ENCODE results near the gene MT1E. TPM values are rescaled to one million over a fixed set of nuclear protein-coding genes. Genes with fewer than 3 reads are reported as not detected.

The MT1E gene
- total and polyA plus RNA-seq, 2 of the 13 experiments (the other 11 are each of a cell fraction or from before 2014, with no cell fraction given): 110 to 1,072 TPM

GRCh38 chr16:56608043-56608875 lies 17.3 kb upstream of the MT1E start, which contains the start of gene MT2A (continued):
- TF ChIP-seq KDM4B (CRISPR knock-in tag; IDR thresholded peaks at IDR 0.05) (no peak; the same call in 1 of the 2 replicates), PHF5A (CRISPR knock-in tag; IDR thresholded peaks at IDR 0.05; ENCODE audit: low read depth, unreplicated experiment) (no peak), ZNF230 (CRISPR knock-in tag; IDR thresholded peaks at IDR 0.05) (peak; percentile 72; the same call in 1 of the 2 replicates), ZNF883 (CRISPR knock-in tag; IDR thresholded peaks at IDR 0.05; ENCODE audit: not compliant biosample characterization) (peak; percentile 56), POLR2A (IDR thresholded peaks at IDR 0.05; ENCODE audit: insufficient read depth in 1 of 2, low read depth in 2 of 2, low read length in 2 of 2) (peak; percentile 87 to 89), TFDP2 (CRISPR knock-in tag; IDR thresholded peaks at IDR 0.05) (peak; percentile 91), ZNF501 (CRISPR knock-in tag; IDR thresholded peaks at IDR 0.05) (peak; percentile 36; the same call in 1 of the 2 replicates), TBX2 (CRISPR knock-in tag; IDR thresholded peaks at IDR 0.05; ENCODE audit: borderline replicate concordance) (peak; percentile 91), ZFP41 (CRISPR knock-in tag; IDR thresholded peaks at IDR 0.05; ENCODE audit: borderline replicate concordance) (peak; percentile 40; the same call in 1 of the 2 replicates), PHF8 (CRISPR knock-in tag; IDR thresholded peaks at IDR 0.05) (peak; percentile 77), ELF1 (CRISPR knock-in tag; IDR thresholded peaks at IDR 0.05) (0 out of 2 replicates have a peak, but pooled peaks have one; percentile 5), ZNF691 (CRISPR knock-in tag; IDR thresholded peaks at IDR 0.05; ENCODE audit: borderline replicate concordance, low read depth) (peak; percentile 48; the same call in 1 of the 2 replicates), ZNF343 (CRISPR knock-in tag; IDR thresholded peaks at IDR 0.05) (no peak), SMARCC2 (IDR thresholded peaks at IDR 0.05) (no peak), ZKSCAN5 (CRISPR knock-in tag; IDR thresholded peaks at IDR 0.05) (0 out of 2 replicates have a peak, but pooled peaks have one; percentile 32), E2F5 (CRISPR knock-in tag; conservative IDR thresholded peaks at IDR 0.05) (peak; percentile 52; the same call in 1 of the 2 replicates), MEIS2 (CRISPR knock-in tag; IDR thresholded peaks at IDR 0.05) (peak; percentile 87), ARNTL (CRISPR knock-in tag; IDR thresholded peaks at IDR 0.05) (peak; percentile 74; the same call in 1 of the 2 replicates), SIX1 (CRISPR knock-in tag; IDR thresholded peaks at IDR 0.05; ENCODE audit: borderline replicate concordance) (no peak; the same call in 1 of the 2 replicates), ZNF138 (CRISPR knock-in tag; IDR thresholded peaks at IDR 0.05; ENCODE audit: low read depth) (0 out of 2 replicates have a peak, but pooled peaks have one; percentile 58), ZNF629 (CRISPR knock-in tag; conservative IDR thresholded peaks at IDR 0.05) (no peak; the same call in 1 of the 2 replicates), ZNF615 (CRISPR knock-in tag; IDR thresholded peaks at IDR 0.05; ENCODE audit: borderline replicate concordance) (no peak), ZNF704 (CRISPR knock-in tag; IDR thresholded peaks at IDR 0.05; ENCODE audit: borderline replicate concordance) (no peak), ZNF562 (CRISPR knock-in tag; IDR thresholded peaks at IDR 0.05; ENCODE audit: borderline replicate concordance) (peak; percentile 50; the same call in 1 of the 2 replicates), ISL2 (CRISPR knock-in tag; IDR thresholded peaks at IDR 0.05) (peak; percentile 77)
- TF ChIP-seq, protein P1, sequence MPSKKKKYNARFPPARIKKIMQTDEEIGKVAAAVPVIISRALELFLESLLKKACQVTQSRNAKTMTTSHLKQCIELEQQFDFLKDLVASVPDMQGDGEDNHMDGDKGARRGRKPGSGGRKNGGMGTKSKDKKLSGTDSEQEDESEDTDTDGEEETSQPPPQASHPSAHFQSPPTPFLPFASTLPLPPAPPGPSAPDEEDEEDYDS (CRISPR knock-in tag; IDR thresholded peaks at IDR 0.05): peak; percentile 96

Measured in HepG2 (cell line).